ENCODE results near the gene DAO. TPM values are rescaled to one million over a fixed set of nuclear protein-coding genes. Genes with fewer than 3 reads are reported as not detected.

Gene DAO
- total RNA-seq, 2 experiments from 2014 or later: not detected

DNA sequence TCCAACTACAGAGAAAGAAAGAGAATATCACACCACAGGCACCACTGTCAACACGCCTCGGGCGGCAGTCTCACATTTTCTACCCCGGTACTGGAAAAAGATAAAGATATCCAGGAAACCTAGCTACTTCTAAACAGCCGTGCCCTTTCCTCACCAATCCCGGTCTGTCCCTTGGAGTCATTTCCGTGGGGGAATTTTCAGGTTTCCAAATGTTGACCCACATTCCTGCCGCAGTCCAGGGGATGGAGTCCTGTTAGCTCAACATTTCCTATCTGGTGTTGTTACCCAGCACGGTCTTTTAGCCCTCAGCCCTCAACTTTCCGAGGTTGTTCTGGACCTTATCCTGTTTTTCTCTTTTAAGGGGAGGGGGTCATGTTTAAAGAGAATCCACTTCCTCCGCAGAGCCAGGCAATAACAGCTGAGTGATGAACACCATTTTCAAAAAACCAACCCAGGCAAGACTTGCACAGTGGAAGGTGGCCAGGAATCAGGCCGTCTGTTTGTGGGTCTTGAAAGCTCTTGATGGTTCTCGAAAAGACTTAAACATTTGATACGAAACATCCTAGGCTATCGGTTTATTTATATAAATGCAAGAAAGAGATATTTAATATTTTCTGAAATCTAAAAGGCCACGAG is 27.1 kb upstream of the DAO start:
- ChIA-PET CTCF (ENCODE audit: unreplicated experiment) (no interaction called here), POLR2A (no interaction called here)
- no peak for TF ChIP-seq EZH2phosphoT487 (IDR thresholded peaks at IDR 0.05; ENCODE audit: borderline replicate concordance, low read depth, low read length)
- Histone ChIP-seq H3K27ac (ENCODE audit: low read depth, low read length, poor library complexity, severe bottlenecking) (no peak overlapping the region), H2AFZ (ENCODE audit: low read length) (no peak overlapping the region), H3K4me1 (ENCODE audit: insufficient read depth, low read length, poor library complexity, severe bottlenecking) (peaks cover 19% of the 10 kb centered on the region), H3K9me2 (ENCODE audit: insufficient read depth, low read length) (no peaks in the 10 kb centered on the region), H3K9me3 (ENCODE audit: low read length) (0 out of 2 replicates have a peak, but pooled peaks cover 4% of the 10 kb centered on the region), H3K36me3 (ENCODE audit: insufficient read depth, low read length) (peaks cover 16% of the 10 kb centered on the region), H3K4me2 (ENCODE audit: low read length) (no peak overlapping the region), H4K20me1 (ENCODE audit: insufficient read depth, low read length) (no peaks in the 10 kb centered on the region), H3K4me3 (ENCODE audit: low read depth, low read length, poor library complexity, severe bottlenecking) (no peak overlapping the region), H3K79me2 (ENCODE audit: insufficient read depth, low read depth, low read length) (no peaks in the 10 kb centered on the region)
- intact Hi-C loops (cut with micrococcal nuclease; ENCODE audit: unreplicated experiment): no loop called here
- no peak for DNase-seq (ENCODE audit: low spot score)
- BruUV-seq (replicated peaks): no TSS peak

DNA sequence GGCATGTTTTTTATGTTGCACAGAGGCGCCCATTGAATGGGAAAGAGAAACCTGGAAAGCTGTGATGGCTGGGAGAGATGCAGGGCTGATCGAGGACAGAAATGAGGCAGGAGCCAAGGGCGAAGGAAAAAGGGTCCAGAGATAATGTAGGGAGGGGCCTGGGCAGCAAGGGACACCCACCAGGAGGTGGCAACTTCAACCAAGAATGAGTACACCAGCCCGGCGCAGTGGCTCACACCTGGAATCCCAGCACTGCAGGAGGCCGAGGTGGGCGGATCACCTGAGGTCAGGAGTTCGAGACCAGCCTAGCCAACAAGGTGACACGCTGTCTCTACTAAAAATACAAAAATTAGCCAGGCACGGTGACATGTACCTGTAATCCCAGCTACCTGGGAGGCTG is 26.5 kb upstream of the DAO start:
- Histone ChIP-seq H3K27ac (ENCODE audit: low read depth, low read length, poor library complexity, severe bottlenecking) (no peak overlapping the region), H3K79me2 (ENCODE audit: insufficient read depth, low read depth, low read length) (no peaks in the 10 kb centered on the region), H3K4me3 (ENCODE audit: low read depth, low read length, poor library complexity, severe bottlenecking) (no peak overlapping the region), H4K20me1 (ENCODE audit: insufficient read depth, low read length) (no peaks in the 10 kb centered on the region), H3K9me3 (ENCODE audit: low read length) (0 out of 2 replicates have a peak, but pooled peaks cover 4% of the 10 kb centered on the region), H3K4me1 (ENCODE audit: insufficient read depth, low read length, poor library complexity, severe bottlenecking) (peaks cover 23% of the 10 kb centered on the region), H2AFZ (ENCODE audit: low read length) (no peak overlapping the region), H3K9me2 (ENCODE audit: insufficient read depth, low read length) (no peaks in the 10 kb centered on the region), H3K4me2 (ENCODE audit: low read length) (no peak overlapping the region), H3K36me3 (ENCODE audit: insufficient read depth, low read length) (peaks cover 12% of the 10 kb centered on the region)
- CTCF ChIA-PET (ENCODE audit: unreplicated experiment): no interaction called here
- DNase-seq (ENCODE audit: low spot score): no peak
- intact Hi-C loops (cut with micrococcal nuclease; ENCODE audit: unreplicated experiment): no loop called here
- no peak for TF ChIP-seq EZH2phosphoT487 (IDR thresholded peaks at IDR 0.05; ENCODE audit: borderline replicate concordance, low read depth, low read length)
- TF ChIP-seq, protein P1, sequence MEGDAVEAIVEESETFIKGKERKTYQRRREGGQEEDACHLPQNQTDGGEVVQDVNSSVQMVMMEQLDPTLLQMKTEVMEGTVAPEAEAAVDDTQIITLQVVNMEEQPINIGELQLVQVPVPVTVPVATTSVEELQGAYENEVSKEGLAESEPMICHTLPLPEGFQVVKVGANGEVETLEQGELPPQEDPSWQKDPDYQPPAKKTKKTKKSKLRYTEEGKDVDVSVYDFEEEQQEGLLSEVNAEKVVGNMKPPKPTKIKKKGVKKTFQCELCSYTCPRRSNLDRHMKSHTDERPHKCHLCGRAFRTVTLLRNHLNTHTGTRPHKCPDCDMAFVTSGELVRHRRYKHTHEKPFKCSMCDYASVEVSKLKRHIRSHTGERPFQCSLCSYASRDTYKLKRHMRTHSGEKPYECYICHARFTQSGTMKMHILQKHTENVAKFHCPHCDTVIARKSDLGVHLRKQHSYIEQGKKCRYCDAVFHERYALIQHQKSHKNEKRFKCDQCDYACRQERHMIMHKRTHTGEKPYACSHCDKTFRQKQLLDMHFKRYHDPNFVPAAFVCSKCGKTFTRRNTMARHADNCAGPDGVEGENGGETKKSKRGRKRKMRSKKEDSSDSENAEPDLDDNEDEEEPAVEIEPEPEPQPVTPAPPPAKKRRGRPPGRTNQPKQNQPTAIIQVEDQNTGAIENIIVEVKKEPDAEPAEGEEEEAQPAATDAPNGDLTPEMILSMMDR (conservative IDR thresholded peaks at IDR 0.05; ENCODE audit: low read length): no peak
- no TSS peak for BruUV-seq (replicated peaks)
- POLR2A ChIA-PET: no interaction called here

DNA sequence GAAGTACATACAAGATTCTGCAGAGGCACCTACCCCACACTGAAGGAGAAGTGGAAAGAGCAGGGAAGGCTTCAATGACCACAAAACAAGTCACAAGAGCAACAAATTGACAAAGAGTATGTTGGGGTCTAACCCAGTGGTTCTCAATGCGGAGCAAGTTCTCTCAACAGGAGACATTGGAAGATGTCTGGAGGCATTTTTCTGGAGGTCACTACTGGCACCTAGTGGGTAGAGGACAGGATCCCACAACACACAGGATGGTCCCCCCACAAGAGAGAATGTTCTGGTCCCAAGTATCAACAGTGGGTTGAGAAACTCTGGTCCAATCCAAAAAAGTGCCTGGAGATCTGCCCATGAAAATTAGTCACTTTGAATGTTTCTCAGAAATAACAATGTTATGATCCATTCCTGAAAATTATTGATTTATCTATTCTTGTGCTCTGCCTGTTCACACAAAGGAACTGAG is 25.9 kb upstream of the DAO start:
- Histone ChIP-seq H3K36me3 (ENCODE audit: insufficient read depth, low read length) (peaks cover 7% of the 10 kb centered on the region), H3K4me2 (ENCODE audit: low read length) (no peak overlapping the region), H3K27ac (ENCODE audit: low read depth, low read length, poor library complexity, severe bottlenecking) (no peak overlapping the region), H3K79me2 (ENCODE audit: insufficient read depth, low read depth, low read length) (no peaks in the 10 kb centered on the region), H3K4me1 (ENCODE audit: insufficient read depth, low read length, poor library complexity, severe bottlenecking) (peaks cover 29% of the 10 kb centered on the region), H3K9me2 (ENCODE audit: insufficient read depth, low read length) (no peaks in the 10 kb centered on the region), H2AFZ (ENCODE audit: low read length) (no peak overlapping the region), H4K20me1 (ENCODE audit: insufficient read depth, low read length) (no peaks in the 10 kb centered on the region), H3K9me3 (ENCODE audit: low read length) (0 out of 2 replicates have a peak, but pooled peaks cover 4% of the 10 kb centered on the region), H3K4me3 (ENCODE audit: low read depth, low read length, poor library complexity, severe bottlenecking) (no peak overlapping the region)
- no peak for DNase-seq (ENCODE audit: low spot score)
- TSS peak; percentile 34 for BruUV-seq (replicated peaks)
- ChIA-PET CTCF (ENCODE audit: unreplicated experiment) (no interaction called here), POLR2A (no interaction called here)
- TF ChIP-seq, protein P1 (conservative IDR thresholded peaks at IDR 0.05; ENCODE audit: low read length): no peak; the same call in 1 of the 2 replicates
- TF ChIP-seq EZH2phosphoT487 (IDR thresholded peaks at IDR 0.05; ENCODE audit: borderline replicate concordance, low read depth, low read length): no peak
- intact Hi-C loops (cut with micrococcal nuclease; ENCODE audit: unreplicated experiment): no loop called here
